Mucosa of stomach (tissue), 1 donor: ENCODE measurements around the gene AQP6.

Experiments
- H3K27me3 ChIP-seq: one replicate; pipeline ENCODE4 v1.7.0; 2013; ENCODE audit warnings: mild to moderate bottlenecking, low read length; ENCODE audit not compliant: control insufficient read depth, insufficient read depth
- H3K36me3 ChIP-seq: one replicate; pipeline ENCODE4 v1.7.0; 2013; ENCODE audit warnings: low read length; ENCODE audit not compliant: control insufficient read depth, insufficient read depth
- H3K4me1 ChIP-seq: one replicate; pipeline ENCODE4 v1.7.0; 2013; ENCODE audit warnings: mild to moderate bottlenecking, low read length; ENCODE audit not compliant: control insufficient read depth, insufficient read depth
- H3K4me3 ChIP-seq: one replicate; pipeline ENCODE4 v1.7.0; 2013; ENCODE audit warnings: low read length
- H3K9ac ChIP-seq: one replicate; pipeline ENCODE4 v1.7.0; 2013; ENCODE audit warnings: mild to moderate bottlenecking, low read length, moderate library complexity
- H3K9me3 ChIP-seq: one replicate; pipeline ENCODE4 v1.7.0; 2013; ENCODE audit warnings: mild to moderate bottlenecking, low read length, moderate library complexity; ENCODE audit not compliant: control insufficient read depth
- donor health status: Pancreatic carcinoma.

The AQP6 gene

GRCh38 chr12:49972641-49973360 lies at the start of gene AQP6:
Gene AQP6, plus strand, starts transcription at chr12:49972947. Its CDS starts 227 bp downstream, at chr12:49973174.
- Histone ChIP-seq H3K4me3 (no peak within 1 kb of the TSS), H3K9ac (no peak within 1 kb of the TSS), H3K36me3 (no peaks in the 10 kb centered on the region), H3K9me3 (no peaks in the 10 kb centered on the region), H3K27me3 (peaks cover 17% of the 10 kb centered on the region), H3K4me1 (peaks cover 22% of the 10 kb centered on the region)

- Histone ChIP-seq H3K9ac (no peak overlapping the region), H3K4me1 (peaks cover 19% of the 10 kb centered on the region), H3K4me3 (no peak overlapping the region), H3K27me3 (no peaks in the 10 kb centered on the region), H3K36me3 (no peaks in the 10 kb centered on the region), H3K9me3 (no peaks in the 10 kb centered on the region)
Measured at GRCh38 chr12:49923035-49923644, 49.6 kb upstream of the AQP6 start.

GRCh38 chr12:49923880-49924556 lies 48.7 kb upstream of the AQP6 start:
- peaks cover 19% of the 10 kb centered on the region for H3K4me1 ChIP-seq
- H3K4me3 ChIP-seq = no peak overlapping the region
- no peak overlapping the region for H3K9ac ChIP-seq
- H3K36me3 ChIP-seq = no peaks in the 10 kb centered on the region
- H3K9me3 ChIP-seq = no peaks in the 10 kb centered on the region
- H3K27me3 ChIP-seq = no peaks in the 10 kb centered on the region

GRCh38 chr12:49924628-49925246 lies 48.0 kb upstream of the AQP6 start:
- peaks cover 19% of the 10 kb centered on the region for H3K4me1 ChIP-seq

GRCh38 chr12:49925433-49926204 lies 47.1 kb upstream of the AQP6 start:
- no peaks in the 10 kb centered on the region for H3K27me3 ChIP-seq
- H3K4me3 ChIP-seq = no peak overlapping the region
- H3K9ac ChIP-seq = no peak overlapping the region
- no peaks in the 10 kb centered on the region for H3K9me3 ChIP-seq
- H3K36me3 ChIP-seq = no peaks in the 10 kb centered on the region
- peaks cover 13% of the 10 kb centered on the region for H3K4me1 ChIP-seq

More at GRCh38 chr12:49924628-49925246, 48.0 kb upstream of the AQP6 start:
- H3K9me3 ChIP-seq = no peaks in the 10 kb centered on the region
- H3K9ac ChIP-seq = no peak overlapping the region
- H3K27me3 ChIP-seq = no peaks in the 10 kb centered on the region
- H3K4me3 ChIP-seq = no peak overlapping the region
- no peaks in the 10 kb centered on the region for H3K36me3 ChIP-seq

- Histone ChIP-seq H3K27me3 (no peaks in the 10 kb centered on the region), H3K4me3 (no peak overlapping the region), H3K9me3 (no peaks in the 10 kb centered on the region), H3K36me3 (no peaks in the 10 kb centered on the region), H3K4me1 (no peaks in the 10 kb centered on the region), H3K9ac (no peak overlapping the region)
Measured at GRCh38 chr12:49928471-49928870, 44.3 kb upstream of the AQP6 start.

- Histone ChIP-seq H3K9ac (no peak overlapping the region), H3K4me1 (no peaks in the 10 kb centered on the region), H3K36me3 (no peaks in the 10 kb centered on the region), H3K9me3 (no peaks in the 10 kb centered on the region), H3K27me3 (no peaks in the 10 kb centered on the region), H3K4me3 (no peak overlapping the region)
Measured at GRCh38 chr12:49929581-49929980, 43.2 kb upstream of the AQP6 start.

GRCh38 chr12:49930515-49931288 lies 42.0 kb upstream of the AQP6 start:
- Histone ChIP-seq H3K27me3 (no peaks in the 10 kb centered on the region), H3K9me3 (no peaks in the 10 kb centered on the region), H3K36me3 (no peaks in the 10 kb centered on the region), H3K4me3 (no peak overlapping the region), H3K9ac (no peak overlapping the region), H3K4me1 (no peaks in the 10 kb centered on the region)

- Histone ChIP-seq H3K4me3 (no peak overlapping the region), H3K4me1 (no peaks in the 10 kb centered on the region), H3K36me3 (no peaks in the 10 kb centered on the region), H3K9me3 (no peaks in the 10 kb centered on the region), H3K9ac (no peak overlapping the region), H3K27me3 (no peaks in the 10 kb centered on the region)
Measured at GRCh38 chr12:49932023-49932422, 40.7 kb upstream of the AQP6 start.

- Histone ChIP-seq H3K4me3 (no peak overlapping the region), H3K9ac (no peak overlapping the region), H3K27me3 (no peaks in the 10 kb centered on the region), H3K9me3 (no peaks in the 10 kb centered on the region), H3K36me3 (no peaks in the 10 kb centered on the region), H3K4me1 (no peaks in the 10 kb centered on the region)
Measured at GRCh38 chr12:49932533-49933130, 40.1 kb upstream of the AQP6 start.

- no peaks in the 10 kb centered on the region for H3K9me3 ChIP-seq
- H3K9ac ChIP-seq = no peak overlapping the region
- H3K4me3 ChIP-seq = no peak overlapping the region
- H3K27me3 ChIP-seq = no peaks in the 10 kb centered on the region
- H3K4me1 ChIP-seq = no peaks in the 10 kb centered on the region
- H3K36me3 ChIP-seq = no peaks in the 10 kb centered on the region
Measured at GRCh38 chr12:49933796-49934195, 39.0 kb upstream of the AQP6 start.
